Activated naive CD8-positive, alpha-beta T cell treated with anti-CD3 and anti-CD28 coated beads for 36 hours (primary cell): ENCODE measurements around the gene SPDEF. TPM values are rescaled to one million over a fixed set of nuclear protein-coding genes. Genes with fewer than 3 reads are reported as not detected.

Experiments
- DNase-seq: peaks from one replicate; pipeline ENCODE4 v3.0.0; 2021
- H3K27ac Mint-ChIP-seq: one replicate; pipeline ENCODE4 v1.8.0; 2022; ENCODE audit warnings: mild to moderate bottlenecking, moderate library complexity, mixed read lengths
- H3K27me3 Mint-ChIP-seq: one replicate; pipeline ENCODE4 v1.8.0; 2022; ENCODE audit warnings: mild to moderate bottlenecking, mixed read lengths
- H3K36me3 Mint-ChIP-seq: one replicate; pipeline ENCODE4 v1.8.0; 2021; ENCODE audit warnings: mild to moderate bottlenecking, mixed read lengths
- H3K4me1 Mint-ChIP-seq: one replicate; pipeline ENCODE4 v1.8.0; 2021; ENCODE audit warnings: mixed read lengths
- H3K4me3 Mint-ChIP-seq: one replicate; pipeline ENCODE4 v1.8.0; 2022; ENCODE audit warnings: mild to moderate bottlenecking, moderate library complexity, mixed read lengths
- H3K9me3 Mint-ChIP-seq: one replicate; pipeline ENCODE4 v1.8.0; 2022; ENCODE audit warnings: mixed read lengths
- total RNA-seq, 2 experiments: library from RNA; stranded (reverse); gene quantifications; one replicate each; pipeline ENCODE4 v1.2.3, GENCODE V29; 2021

The SPDEF gene
- total RNA-seq, 2 experiments from 2014 or later: not detected

GRCh38 chr6:34573567-34574183 is 17.5 kb upstream of the SPDEF start:
- Mint-ChIP-seq H3K36me3 (no peaks in the 10 kb centered on the region), H3K9me3 (no peaks in the 10 kb centered on the region), H3K4me3 (no peak overlapping the region), H3K27me3 (no peaks in the 10 kb centered on the region), H3K27ac (no peak overlapping the region), H3K4me1 (peaks cover 2% of the 10 kb centered on the region)
- DNase-seq: no peak

- Mint-ChIP-seq H3K36me3 (no peaks in the 10 kb centered on the region), H3K4me1 (peaks cover 2% of the 10 kb centered on the region), H3K9me3 (no peaks in the 10 kb centered on the region), H3K27ac (no peak overlapping the region), H3K4me3 (no peak overlapping the region), H3K27me3 (no peaks in the 10 kb centered on the region)
- no peak for DNase-seq
Observed at GRCh38 chr6:34572585-34572984, 16.5 kb upstream of the SPDEF start.

DNA sequence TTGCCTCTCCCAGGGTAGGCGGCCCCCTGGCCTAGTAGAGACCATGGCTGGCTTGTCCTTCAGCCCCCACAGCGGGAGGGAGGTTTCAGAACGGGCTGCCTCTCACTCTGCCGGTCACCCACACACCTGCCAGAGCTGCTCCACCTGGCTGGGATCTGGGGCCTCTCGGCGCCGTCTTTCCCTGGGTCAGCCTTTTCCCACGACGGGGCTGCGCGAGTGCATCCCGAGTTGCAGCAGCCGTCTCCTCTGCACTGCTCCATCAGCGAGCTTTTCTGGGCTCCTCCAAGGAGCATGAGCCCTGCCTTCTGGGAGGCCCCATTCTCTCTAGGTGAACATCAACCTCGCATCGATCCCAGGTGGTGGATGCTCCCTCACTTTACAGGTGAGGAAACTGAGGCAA is 15.9 kb upstream of the SPDEF start:
- Mint-ChIP-seq H3K4me3 (no peak overlapping the region), H3K9me3 (no peaks in the 10 kb centered on the region), H3K36me3 (no peaks in the 10 kb centered on the region), H3K4me1 (peaks cover 2% of the 10 kb centered on the region), H3K27me3 (no peaks in the 10 kb centered on the region), H3K27ac (no peak overlapping the region)
- DNase-seq: no peak

GRCh38 chr6:34571388-34571787 is 15.3 kb upstream of the SPDEF start:
- Mint-ChIP-seq H3K9me3 (no peaks in the 10 kb centered on the region), H3K4me1 (no peaks in the 10 kb centered on the region), H3K27ac (no peak overlapping the region), H3K4me3 (no peak overlapping the region), H3K36me3 (no peaks in the 10 kb centered on the region), H3K27me3 (peaks cover 3% of the 10 kb centered on the region)
- DNase-seq: no peak

DNA sequence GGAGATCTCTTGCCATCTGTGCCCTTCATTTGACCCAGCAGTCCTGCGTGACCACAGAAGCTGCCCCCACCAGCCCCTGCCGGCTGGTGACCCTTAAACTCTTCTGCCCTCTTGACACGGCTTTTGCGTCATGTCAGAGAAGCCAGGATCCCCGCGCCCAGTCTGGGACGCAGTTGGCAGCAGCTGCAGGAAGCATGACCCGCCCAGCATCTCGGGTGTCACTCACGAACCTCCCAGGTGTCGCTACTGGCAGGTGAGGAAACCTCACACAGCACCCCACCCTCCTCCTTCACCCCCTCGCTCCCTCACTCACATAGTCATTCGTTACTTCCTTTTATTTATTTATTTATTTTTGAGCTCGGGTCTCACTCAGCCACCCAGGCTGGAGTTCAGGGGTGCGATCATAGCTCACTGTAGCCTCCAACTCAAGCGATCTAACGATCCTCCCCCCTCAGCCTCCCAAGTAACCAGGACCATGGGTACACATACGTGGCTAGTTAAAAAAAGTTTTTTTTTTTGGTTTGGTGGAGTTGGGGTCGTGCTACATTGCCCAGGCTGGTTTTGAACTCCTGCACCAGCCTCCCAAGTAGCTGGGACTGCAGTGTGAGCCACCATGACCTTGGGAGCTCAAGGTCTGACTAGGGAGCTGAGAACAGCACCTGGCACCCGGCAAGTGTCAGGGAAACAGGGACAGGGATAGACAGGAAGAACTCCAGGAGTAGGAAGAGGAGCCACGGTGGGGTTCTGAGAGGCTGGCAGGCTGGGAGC is 14.1 kb upstream of the SPDEF start:
- Mint-ChIP-seq H3K9me3 (no peaks in the 10 kb centered on the region), H3K36me3 (no peaks in the 10 kb centered on the region), H3K4me1 (no peaks in the 10 kb centered on the region), H3K27me3 (peaks cover 3% of the 10 kb centered on the region), H3K4me3 (no peak overlapping the region), H3K27ac (no peak overlapping the region)
- no peak for DNase-seq

GRCh38 chr6:34569361-34569973 is 13.3 kb upstream of the SPDEF start:
- Mint-ChIP-seq H3K27me3 (peaks cover 3% of the 10 kb centered on the region), H3K36me3 (no peaks in the 10 kb centered on the region), H3K27ac (no peak overlapping the region), H3K4me3 (no peak overlapping the region), H3K9me3 (no peaks in the 10 kb centered on the region), H3K4me1 (no peaks in the 10 kb centered on the region)
- DNase-seq: no peak

DNA sequence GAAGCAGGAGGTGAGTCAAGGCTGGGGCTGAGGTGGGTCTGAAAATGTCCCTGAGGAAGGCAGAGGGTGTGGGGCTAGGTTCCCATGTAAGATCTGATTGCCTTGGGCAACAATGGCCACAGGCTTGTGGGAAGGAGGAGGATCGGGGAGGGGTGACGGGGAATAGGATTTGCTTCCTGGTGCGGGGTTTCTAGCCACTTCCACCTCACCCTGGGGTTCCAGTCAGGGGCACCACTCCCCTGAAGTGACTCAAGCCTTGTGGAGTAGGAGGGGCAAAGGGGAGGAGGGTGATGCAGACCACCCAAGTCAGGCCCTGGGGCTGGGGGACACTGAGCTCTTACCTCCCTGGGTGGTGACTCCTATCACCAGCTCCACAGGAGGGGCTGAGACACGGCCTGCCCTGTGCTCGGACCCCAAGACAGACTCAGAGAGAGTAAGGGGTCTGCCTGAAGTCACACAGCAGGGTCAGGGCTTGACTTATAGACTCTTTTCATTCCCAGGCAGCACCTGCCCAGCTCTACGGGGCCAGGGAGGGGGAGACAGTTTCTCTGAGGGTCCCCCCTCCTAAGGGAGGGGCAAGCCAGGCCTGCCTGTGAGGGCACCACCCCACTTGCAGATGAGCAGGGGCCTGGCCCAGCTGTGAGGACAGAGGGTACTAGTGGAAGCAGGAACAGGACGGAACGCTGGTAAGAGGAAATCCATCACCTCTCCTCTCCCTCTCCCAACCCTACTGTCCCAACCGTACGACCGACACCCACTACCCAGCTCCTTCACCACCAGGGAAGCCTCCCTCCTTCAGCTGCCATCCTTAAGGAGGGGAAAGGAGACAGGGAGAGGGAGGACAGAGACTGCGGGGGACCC is 12.4 kb upstream of the SPDEF start:
- Mint-ChIP-seq H3K4me3 (no peak overlapping the region), H3K4me1 (no peaks in the 10 kb centered on the region), H3K27me3 (peaks cover 3% of the 10 kb centered on the region), H3K36me3 (no peaks in the 10 kb centered on the region), H3K9me3 (no peaks in the 10 kb centered on the region), H3K27ac (no peak overlapping the region)
- no peak for DNase-seq

DNA sequence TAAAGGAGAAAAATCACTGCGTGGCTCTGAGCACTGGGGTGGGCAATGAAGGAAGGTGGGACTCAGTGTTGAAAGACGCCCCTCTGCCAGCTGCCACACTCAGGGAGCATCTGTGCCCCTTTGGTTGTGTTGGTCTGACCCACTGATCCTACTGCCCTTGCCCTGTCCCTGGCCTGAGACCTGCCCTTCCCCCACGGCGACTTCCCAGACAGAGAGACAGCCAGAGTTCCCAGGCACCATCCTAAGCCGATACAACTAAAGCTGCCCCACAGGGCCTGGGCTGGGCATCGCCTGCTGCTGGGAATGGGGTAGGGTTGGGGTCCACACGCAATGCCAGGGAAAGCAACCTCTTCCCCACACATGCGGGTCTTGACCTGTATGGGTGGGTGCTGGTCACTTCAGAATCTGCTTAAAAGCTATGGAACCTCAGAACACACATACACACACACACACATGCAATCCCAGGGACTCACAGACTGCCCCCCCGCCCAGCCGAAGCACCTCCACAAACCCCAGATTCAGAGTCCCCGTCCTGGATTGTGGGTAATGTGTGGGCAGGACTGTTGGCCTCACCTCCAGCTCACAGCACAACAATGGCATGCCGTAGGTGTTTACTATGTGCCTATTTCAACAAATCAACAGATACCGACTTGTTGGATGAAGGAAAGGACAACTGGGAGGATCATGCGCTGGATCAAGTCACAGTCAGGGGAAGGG is 10.9 kb upstream of the SPDEF start:
- DNase-seq: no peak
- no peak overlapping the region for H3K27ac Mint-ChIP-seq
- H3K4me1 Mint-ChIP-seq: no peaks in the 10 kb centered on the region
- H3K36me3 Mint-ChIP-seq: no peaks in the 10 kb centered on the region
- H3K9me3 Mint-ChIP-seq: no peaks in the 10 kb centered on the region
- peaks cover 3% of the 10 kb centered on the region for H3K27me3 Mint-ChIP-seq
- no peak overlapping the region for H3K4me3 Mint-ChIP-seq

- no peak for DNase-seq
- Mint-ChIP-seq H3K4me1 (no peaks in the 10 kb centered on the region), H3K36me3 (no peaks in the 10 kb centered on the region), H3K4me3 (no peak overlapping the region), H3K9me3 (no peaks in the 10 kb centered on the region), H3K27me3 (peaks cover 3% of the 10 kb centered on the region), H3K27ac (no peak overlapping the region)
Observed at GRCh38 chr6:34565722-34566137, 9.6 kb upstream of the SPDEF start.

DNA sequence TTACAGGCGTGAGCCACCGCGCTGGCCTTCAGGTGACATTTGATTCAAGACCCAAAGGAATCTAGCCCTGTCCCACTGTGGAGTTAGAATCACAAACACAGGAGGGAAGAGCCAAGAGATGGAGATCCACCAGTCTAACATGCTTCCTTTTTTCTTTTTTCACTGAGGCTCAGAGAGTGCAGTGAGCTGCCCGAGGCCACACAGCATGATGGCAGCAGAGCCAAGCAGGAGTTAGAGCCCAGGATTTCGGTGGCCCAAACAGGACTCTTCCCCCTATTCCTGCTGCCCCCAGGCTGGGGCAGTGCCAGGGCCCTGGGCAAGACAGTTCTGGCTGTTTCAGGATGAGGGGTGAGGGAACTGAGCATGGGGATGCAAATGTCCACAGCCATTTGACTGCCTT is 8.1 kb upstream of the SPDEF start:
- DNase-seq: no peak
- no peak overlapping the region for H3K27ac Mint-ChIP-seq
- H3K9me3 Mint-ChIP-seq: no peaks in the 10 kb centered on the region
- H3K27me3 Mint-ChIP-seq: peaks cover 3% of the 10 kb centered on the region
- H3K36me3 Mint-ChIP-seq: no peaks in the 10 kb centered on the region
- H3K4me1 Mint-ChIP-seq: no peaks in the 10 kb centered on the region
- H3K4me3 Mint-ChIP-seq: no peak overlapping the region

DNA sequence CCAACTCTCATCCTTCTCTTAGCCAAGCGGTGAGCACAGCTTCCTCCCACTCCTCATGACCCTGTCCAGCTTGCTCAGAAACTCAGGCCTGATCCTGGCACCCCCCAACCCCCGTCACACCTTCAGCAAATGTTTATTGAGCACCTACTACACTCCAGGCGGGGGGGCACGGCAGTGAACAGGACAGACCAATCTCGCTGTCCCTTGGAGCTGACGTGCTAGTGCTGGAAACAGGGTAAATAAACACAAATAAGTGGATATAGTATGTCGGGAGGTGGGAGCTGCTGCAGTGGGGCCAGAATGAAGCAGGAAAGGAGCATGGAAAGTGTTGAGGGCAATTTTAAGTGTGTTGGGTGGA is 7.4 kb upstream of the SPDEF start:
- Mint-ChIP-seq H3K27ac (no peak overlapping the region), H3K4me1 (no peaks in the 10 kb centered on the region)
- DNase-seq: no peak

GRCh38 chr6:34562861-34563512 is 6.9 kb upstream of the SPDEF start:
- no peak overlapping the region for H3K27ac Mint-ChIP-seq
- H3K36me3 Mint-ChIP-seq: no peaks in the 10 kb centered on the region
- peaks cover 3% of the 10 kb centered on the region for H3K27me3 Mint-ChIP-seq
- DNase-seq: no peak
- H3K4me1 Mint-ChIP-seq: no peaks in the 10 kb centered on the region
- H3K9me3 Mint-ChIP-seq: peaks cover 3% of the 10 kb centered on the region
- H3K4me3 Mint-ChIP-seq: no peak overlapping the region

More for the DNA sequence above, 7.4 kb upstream of the SPDEF start:
- no peak overlapping the region for H3K4me3 Mint-ChIP-seq
- peaks cover 3% of the 10 kb centered on the region for H3K27me3 Mint-ChIP-seq
- H3K36me3 Mint-ChIP-seq: no peaks in the 10 kb centered on the region
- no peaks in the 10 kb centered on the region for H3K9me3 Mint-ChIP-seq

- no peak overlapping the region for H3K4me3 Mint-ChIP-seq
- H3K27me3 Mint-ChIP-seq: peaks cover 3% of the 10 kb centered on the region
- H3K9me3 Mint-ChIP-seq: peaks cover 3% of the 10 kb centered on the region
- no peaks in the 10 kb centered on the region for H3K4me1 Mint-ChIP-seq
- DNase-seq: no peak
- no peak overlapping the region for H3K27ac Mint-ChIP-seq
- no peaks in the 10 kb centered on the region for H3K36me3 Mint-ChIP-seq
Observed at GRCh38 chr6:34562350-34562749, 6.2 kb upstream of the SPDEF start.

GRCh38 chr6:34561227-34561530 is 5.0 kb upstream of the SPDEF start:
- Mint-ChIP-seq H3K9me3 (peaks cover 3% of the 10 kb centered on the region), H3K4me3 (no peak overlapping the region), H3K36me3 (no peaks in the 10 kb centered on the region), H3K27me3 (no peaks in the 10 kb centered on the region), H3K4me1 (no peaks in the 10 kb centered on the region), H3K27ac (no peak overlapping the region)
- DNase-seq: no peak
